ENCODE results near the gene SARDH.
A peak's percentile ranks its signal among the peaks of the same experiment; 100 is the strongest.
"Not testable (repeated sequence)": the region's sequence is repeated elsewhere in the genome, so short reads cannot be mapped to it uniquely, and the experiment has no call there.

Gene SARDH

DNA sequence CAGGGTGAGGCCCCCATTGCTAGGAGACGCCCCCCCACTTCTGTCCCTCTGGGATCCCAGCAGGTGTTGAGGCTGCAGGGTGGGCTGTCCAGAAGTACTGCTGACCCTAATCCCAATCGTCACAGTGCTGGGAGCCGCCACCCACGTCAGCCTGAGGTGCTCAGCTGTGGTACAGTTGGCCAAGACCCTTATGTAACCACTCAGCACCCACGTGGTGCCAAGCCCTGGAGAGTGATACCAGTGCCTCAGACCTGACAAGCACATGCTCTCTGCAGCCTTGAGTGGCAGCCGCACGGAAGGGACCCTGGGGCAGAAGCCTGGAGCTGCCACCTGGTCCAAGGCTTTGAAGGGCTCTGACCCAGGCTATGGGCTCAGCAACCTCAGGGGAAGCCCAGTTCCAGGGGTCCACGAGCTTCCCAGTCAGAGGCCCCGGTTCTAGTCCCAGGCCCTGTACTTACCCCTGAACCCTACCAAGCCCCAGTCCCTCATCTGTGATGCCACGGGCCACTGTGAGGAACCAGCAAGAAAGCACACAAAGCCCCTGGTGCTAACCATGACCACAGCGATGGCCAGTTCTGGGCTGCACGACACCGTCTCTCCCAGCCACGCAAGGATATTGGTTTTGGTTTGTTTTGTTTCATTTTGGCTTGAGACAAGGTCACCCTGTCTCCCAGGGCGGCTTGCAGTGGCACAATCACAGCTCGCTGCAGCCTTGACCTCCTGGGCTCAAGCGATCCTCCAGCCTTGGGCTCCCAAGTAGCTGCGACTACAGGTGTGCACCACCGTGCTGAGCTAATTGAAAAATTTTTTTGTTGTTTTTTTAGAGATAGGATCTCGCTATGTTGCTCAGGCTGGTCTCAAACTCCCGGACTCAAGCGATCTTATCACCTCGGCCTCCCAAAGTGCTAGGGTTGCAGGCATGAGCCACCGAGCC, 51.2 kb downstream of the SARDH start:
- no peak for DNase-seq (ENCODE audit: low read depth in 4 of 4, low spot score in 1 of 4)

GRCh38 chr9:133685653-133686609, 52.2 kb downstream of the SARDH start:
- no peak for DNase-seq (ENCODE audit: low read depth in 4 of 4, low spot score in 1 of 4)

DNA sequence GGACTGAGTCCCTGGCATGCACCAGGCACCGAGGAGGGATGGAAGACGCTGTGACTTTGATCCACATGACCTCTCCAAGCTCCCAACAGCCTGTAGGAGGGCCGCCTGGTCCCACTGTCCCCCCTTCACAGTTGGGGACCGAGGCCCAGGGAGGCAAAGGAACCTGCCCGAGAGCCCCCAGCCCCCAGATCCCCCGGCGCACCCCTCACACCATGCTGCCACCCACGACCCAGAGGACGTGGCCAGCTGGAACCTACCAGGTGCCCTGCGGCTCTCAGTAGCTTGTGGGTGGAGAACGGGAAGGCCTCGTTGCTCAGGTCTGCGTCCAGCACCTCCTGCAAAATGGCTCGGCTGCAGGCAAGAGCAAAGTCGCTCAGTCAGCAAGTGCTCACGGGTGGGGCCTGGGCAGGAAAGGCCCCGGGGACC, 53.2 kb downstream of the SARDH start:
- no peak for DNase-seq (ENCODE audit: low read depth in 4 of 4, low spot score in 1 of 4)

DNA sequence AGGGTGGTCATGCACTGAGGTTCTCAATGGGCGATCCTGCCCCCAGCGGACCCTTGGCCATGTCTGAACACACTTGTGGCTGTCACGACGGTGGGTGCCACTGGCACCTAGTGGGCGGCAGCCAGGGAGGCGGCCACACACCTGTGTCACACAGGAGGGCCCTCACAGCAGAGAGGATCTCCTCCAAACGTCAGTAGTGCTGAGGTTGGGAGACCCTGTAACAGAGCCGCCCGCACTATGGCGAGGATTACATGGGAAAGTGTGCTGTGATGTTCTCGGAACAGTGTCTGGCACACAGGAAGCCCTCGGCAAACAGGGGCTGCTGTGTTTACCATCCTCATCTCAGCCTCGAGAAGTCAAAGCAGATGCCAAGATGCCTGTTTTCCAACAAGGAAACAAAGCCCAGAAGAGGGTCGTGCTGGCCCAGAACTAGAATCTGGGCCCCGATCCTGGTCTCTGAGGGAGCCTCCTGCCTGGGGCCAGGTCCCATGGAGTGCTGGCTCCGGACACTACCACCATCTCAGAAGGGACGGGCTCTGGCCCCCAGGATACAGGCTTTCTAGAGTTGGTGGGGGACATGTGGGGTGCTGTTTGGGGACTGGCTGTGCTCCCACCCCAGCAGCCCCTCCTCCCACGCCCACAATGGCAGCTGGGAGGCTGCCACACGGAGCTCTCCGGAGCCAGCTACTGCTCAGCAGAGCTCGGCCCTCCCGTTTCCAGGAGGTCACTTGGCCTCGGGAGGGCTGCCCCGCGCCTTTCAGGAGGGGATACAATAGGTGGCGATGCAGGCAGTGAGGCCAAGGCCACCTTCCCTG, 53.8 kb downstream of the SARDH start:
- no peak for DNase-seq (ENCODE audit: low read depth in 4 of 4, low spot score in 1 of 4)

DNA sequence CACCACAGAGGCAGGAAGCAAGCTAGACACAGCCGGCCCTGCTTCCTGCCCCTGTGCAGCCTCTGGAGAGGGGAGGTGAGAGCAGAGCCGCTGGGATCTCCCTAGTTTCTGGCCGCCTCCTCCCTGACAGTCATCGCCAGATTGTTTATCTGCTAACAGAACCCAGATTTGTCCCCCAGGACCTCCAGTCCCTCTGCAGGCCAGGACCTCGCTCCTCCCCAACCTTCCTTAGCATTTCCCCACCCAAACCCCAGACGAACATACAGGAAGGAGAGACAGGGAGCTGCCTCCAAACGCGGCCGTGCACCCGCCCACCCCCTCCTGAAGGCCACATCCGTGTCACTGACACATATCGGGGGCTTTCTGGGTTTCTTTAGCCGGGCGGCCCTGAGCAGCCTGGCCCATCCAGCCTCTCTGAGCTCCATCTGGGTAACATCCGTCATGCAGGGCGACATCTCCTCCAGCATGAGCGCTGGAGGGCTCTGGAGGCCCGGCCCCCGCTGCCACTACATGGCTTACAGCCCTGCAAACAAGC, 54.5 kb downstream of the SARDH start:
- DNase-seq (ENCODE audit: low read depth in 4 of 4, low spot score in 1 of 4): peak in 2 of 4 experiments; percentile 36 to 37

DNA sequence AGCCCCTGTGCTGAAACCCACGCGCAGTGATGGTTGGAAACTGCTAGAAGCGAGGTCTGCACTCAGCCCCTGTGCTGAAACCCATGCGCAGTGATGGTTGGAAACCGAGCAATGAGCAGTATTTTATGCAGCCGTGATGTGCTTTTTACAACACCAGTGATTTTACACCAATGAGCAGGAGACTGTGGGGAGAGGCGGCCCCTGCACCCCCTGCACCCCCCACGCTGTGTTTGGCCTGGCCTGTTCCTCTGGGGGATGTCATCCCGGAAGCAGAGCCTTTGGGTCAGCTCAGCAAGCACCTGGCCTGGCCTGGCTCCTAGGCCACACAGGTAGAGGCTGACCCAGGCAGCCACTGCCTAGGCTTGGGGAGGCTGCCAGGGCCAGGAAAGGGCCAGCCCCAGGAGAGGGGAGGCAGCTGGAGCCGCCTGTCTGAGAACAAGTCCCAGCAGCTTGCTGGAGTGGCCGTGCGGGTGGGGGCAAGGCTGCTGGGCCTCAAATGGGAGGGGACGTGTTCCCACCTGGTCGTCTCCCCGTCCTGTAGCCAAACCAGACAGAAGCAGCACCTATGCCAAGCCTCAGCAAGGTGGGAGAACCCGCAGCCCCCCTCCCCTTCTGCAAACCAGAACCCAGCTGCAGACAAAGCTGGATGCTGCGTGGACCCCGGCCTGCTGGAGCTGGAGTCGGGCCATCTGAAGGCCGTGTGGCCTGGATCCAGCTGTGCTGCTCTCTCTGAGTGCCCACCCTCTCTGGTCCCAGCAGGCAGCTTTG, 55.1 kb downstream of the SARDH start:
- no peak for DNase-seq (ENCODE audit: low read depth in 4 of 4, low spot score in 1 of 4)

GRCh38 chr9:133681658-133682306, 56.4 kb downstream of the SARDH start:
- no peak for DNase-seq (ENCODE audit: low read depth in 4 of 4, low spot score in 1 of 4)

DNA sequence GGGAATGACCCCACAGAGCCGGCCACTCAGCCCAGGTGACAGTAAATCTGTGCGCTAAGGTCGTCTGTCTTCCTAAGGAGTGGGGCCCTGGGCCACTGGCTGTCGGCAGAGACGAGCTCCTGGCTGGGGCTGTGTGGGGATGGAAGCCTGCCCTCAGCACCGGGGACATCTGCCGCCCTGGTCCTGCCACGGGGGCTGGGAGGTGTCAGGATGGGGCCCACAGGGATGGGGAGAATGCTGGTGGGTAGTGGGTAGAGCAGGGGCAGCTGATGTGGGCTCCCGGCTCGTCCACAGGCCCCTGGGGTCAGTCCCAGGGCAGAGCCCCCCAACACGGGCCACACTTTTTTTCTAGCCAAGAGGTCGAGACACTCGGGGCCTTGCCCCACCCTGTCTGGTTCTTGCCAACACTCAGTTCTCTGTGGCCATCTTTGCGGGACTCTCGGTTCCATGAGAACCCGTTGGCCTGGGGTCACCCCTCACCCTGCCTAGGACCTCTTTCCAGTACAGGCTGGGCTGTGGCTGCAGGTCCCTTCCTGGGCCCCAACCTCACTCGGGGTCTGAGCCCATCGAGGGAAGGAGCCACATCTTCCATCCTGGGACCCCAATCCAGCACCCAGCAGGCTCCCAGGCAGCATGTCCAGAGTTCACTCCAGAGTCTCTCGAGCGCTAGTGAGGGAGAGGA, 57.0 kb downstream of the SARDH start:
- no peak for DNase-seq (ENCODE audit: low read depth in 4 of 4, low spot score in 1 of 4)

- no peak for DNase-seq (ENCODE audit: low read depth in 4 of 4, low spot score in 1 of 4)
Observed at GRCh38 chr9:133680250-133680975, 57.7 kb downstream of the SARDH start.

GRCh38 chr9:133679466-133680061, 58.6 kb downstream of the SARDH start:
- DNase-seq (ENCODE audit: low read depth in 4 of 4, low spot score in 1 of 4): no peak

- DNase-seq (ENCODE audit: low read depth in 4 of 4, low spot score in 1 of 4): no peak
Observed at GRCh38 chr9:133679056-133679455, 59.1 kb downstream of the SARDH start.

- no peak for DNase-seq (ENCODE audit: low read depth in 4 of 4, low spot score in 1 of 4)
Observed at GRCh38 chr9:133677126-133678010, 60.8 kb downstream of the SARDH start.

DNA sequence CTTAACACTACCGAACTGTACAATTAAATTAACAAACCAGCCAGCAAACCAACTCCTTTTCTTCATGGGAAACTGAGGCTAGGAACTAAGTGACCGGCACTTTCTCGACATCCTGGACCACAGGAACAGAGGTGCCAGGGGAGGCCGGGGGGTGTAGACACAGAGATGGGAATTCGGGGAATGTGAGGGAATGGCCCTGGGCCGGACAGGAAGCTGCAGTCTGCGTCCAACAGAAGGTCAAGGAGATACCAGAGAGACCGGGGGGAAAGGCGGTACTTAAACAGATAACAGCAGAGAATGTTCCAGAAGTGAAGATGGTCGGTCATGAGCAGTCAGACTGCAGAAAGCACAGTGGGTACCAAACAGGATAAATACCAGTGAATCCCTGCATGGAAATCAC, 61.7 kb downstream of the SARDH start:
- DNase-seq (ENCODE audit: low read depth in 4 of 4, low spot score in 1 of 4): no peak

DNA sequence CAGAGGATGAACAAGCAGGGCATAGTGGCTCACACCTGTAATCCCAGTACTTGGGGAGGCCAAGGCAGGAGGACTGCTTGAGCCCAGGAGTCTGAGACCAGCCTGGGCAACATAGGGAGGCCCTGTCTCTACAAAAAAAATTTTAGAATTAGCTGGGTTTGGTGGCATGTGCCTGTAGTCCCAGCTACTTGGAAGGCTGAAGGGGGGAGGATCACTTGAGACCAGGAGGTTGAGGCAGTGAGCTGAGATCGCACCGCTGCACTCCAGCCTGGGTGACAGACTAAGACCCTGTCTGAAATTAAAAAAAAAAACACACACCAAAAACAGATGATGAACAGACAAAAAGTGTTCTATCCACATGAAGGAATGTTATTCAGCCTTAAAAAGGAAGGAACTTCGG, 62.4 kb downstream of the SARDH start:
- DNase-seq (ENCODE audit: low read depth in 4 of 4, low spot score in 1 of 4): not testable (repeated sequence)

DNA sequence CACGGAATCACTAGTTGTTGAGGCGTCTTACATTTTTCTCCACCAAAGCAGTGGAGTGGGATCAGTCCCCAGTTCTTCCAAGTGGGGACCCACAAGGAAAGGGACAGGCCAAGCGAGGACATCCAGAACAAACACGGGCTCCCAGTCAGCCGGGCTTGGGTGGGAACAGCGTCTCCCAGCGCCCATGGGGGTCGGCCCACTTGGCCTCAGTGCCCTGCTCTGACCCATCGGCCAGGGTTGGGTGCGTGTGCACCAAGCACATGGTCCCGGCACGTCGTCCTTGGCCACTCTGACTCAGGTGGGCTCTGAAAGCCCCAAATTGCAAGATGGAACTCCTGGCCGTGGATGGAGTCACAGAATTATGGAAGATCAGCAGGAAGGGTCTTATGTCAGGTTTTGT, 64.1 kb downstream of the SARDH start:
- DNase-seq (ENCODE audit: low read depth in 4 of 4, low spot score in 1 of 4): no peak

GRCh38 chr9:133673258-133673655, 64.9 kb downstream of the SARDH start:
- no peak for DNase-seq (ENCODE audit: low read depth in 4 of 4, low spot score in 1 of 4)

Measured in stimulated activated CD4-positive, alpha-beta T cell treated with anti-CD3 and anti-CD28 coated beads, Interleukin-1b, Interleukin-23, amount 100 ng/mL, for 24 hours (primary cell).